Glomerular visceral epithelial cell (primary cell): ENCODE measurements around the gene BAZ1A.
"Not testable (repeated sequence)": the region's sequence is repeated elsewhere in the genome, so short reads cannot be mapped to it uniquely, and the experiment has no call there.

Source experiments
- DNase-seq: peaks from one replicate; pipeline ENCODE4 v3.0.0-alpha.2; 2016; ENCODE audit errors: extremely low spot score

Gene BAZ1A

DNA sequence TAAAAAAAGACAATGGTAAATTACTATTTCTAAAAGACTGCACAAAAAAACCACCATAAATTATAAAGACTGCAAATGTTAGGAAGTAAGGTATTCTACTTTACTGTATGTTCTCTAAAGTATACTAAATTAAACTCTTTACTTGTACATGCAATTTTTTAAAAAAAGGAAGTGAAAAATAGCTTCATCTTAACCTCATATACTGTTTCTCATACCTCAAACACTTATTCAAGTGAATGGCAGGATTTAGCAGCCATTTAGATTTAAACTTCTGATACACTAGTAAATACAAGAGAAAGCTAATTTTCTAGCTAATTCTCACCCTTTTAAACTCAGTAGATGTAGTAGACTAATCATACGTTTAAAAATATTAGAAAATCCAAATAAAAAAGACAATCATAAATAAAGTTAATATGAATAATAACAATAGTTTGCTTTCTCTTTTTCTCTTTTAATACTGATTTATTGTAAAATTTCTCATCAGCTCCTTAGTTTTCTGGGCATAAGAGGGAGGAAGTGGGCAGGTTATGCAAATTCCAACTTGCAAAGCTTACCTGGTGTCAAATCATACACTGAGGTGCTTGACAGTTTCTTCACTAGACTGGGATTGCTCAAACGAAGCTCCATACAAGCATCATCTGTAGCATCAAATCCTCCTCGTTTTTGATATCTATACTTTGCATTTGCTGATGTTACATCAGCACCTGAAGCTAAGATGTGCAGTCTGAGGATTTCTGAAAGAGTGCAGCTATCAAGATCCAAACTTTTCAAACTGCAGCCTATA lies 89.7 kb downstream of the BAZ1A start:
- DNase-seq, result no peak

DNA sequence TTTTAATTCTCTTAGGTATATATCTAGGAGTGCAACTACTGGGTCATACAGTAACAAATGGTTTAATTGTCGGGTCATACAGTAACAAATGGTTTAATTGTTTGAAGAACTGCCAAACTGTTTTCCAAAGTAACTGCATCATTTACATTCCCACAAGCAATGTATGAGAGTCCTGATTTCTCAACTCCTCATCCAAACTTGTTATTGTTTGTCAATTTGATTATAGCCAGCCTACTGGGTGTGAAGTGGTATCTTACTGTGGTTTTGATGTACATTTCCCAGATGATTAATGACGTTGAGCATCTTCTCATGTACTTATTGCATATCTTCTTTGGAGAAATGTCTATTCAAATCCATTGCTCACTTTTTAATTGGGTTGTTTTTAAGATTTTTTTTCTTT lies 93.1 kb downstream of the BAZ1A start:
- no peak for DNase-seq

DNA sequence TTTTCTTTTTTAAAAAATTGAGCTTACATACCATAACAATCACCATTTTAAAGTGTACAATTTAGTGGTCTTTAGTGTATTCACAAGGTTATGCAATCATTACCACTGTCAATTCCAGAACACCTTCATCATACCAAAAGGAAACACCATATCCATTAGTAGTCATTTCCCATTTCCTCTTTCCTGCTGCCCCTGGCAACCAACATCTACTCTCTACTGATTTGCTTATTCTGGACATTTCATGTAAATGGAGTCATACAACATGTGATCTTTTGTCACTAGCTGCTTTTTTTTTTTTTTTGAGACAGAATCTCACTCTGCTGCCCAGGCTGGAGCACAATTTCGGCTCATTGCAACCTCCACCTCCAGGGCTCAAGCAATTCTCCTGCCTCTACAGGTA lies 93.9 kb downstream of the BAZ1A start:
- peak; percentile 32 for DNase-seq

DNA sequence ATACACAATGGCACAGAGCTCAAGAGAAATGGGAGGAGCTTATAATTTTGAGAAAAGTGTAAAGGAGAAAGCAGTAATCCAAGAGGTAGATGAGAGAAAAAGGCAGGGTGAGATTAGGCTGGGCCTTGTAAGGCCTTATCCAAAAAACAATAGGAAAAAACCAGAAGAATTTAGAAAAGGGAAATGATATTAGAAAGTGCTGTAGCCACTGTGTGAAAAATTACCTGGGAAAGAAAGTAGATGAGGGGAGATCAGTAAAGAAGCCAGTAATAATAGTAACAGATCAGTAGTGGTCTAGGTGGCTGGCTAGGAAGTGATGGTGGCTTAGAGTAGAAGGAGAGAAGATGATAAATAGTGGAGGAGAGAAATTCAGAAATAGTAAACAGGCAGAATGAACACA lies 94.5 kb downstream of the BAZ1A start:
- no peak for DNase-seq

DNA sequence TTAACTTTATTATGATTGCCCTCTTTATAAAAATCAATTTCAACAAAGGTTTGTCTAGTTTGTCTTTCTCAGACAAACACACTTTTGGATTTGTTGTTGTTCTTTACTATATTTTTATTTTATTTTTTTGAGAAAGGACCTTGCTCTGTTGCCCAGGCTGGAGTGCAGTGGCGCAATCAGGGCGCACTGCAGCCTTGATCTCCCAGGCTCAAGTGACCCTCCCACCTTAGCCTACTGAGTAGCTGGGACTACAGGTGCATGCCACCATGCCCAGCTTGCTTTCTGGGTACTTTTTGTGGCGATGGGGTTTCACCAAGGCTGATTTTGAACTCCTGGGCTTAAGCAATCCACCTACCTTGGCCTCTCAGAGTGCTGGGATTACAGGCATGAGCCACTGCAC lies 96.4 kb downstream of the BAZ1A start:
- no peak for DNase-seq

DNA sequence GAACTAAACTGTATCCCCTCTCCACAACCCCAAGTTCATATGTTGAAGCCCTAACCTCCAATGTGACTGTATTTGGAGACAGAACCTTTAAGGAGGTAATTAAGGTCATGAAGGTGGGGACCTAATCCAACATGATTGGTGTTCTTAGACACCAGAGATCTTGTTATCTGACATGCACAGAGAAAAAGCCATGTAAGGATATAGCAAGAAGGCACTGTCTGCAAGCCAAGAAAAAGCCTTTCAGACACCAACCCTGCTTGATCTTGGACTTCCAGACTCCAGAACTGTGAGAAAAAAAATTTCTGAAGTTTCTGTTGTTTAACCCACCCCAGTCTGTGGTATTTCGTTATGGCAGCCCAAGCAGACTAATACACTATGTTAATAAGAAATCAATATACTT lies 98.5 kb downstream of the BAZ1A start:
- no peak for DNase-seq

DNA sequence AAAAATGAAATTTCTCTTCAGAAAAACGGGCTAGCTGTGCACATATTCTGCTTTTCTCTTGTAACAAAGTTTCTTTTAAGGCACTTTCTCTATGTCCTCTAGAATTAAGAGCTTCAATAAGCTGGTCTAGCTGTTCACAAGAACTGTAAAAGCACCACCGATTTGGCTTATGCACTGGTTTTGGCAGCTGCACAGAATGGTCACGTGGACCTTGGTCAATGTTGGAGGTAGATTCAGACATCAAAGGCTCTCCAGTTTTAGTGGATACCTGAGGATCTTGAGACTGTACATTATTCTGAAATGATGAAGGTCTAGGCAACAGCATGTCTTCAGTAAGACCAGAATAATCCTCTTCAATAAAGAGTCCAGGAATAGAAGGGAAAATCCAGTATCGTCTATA lies 99.2 kb downstream of the BAZ1A start:
- DNase-seq, result no peak

DNA sequence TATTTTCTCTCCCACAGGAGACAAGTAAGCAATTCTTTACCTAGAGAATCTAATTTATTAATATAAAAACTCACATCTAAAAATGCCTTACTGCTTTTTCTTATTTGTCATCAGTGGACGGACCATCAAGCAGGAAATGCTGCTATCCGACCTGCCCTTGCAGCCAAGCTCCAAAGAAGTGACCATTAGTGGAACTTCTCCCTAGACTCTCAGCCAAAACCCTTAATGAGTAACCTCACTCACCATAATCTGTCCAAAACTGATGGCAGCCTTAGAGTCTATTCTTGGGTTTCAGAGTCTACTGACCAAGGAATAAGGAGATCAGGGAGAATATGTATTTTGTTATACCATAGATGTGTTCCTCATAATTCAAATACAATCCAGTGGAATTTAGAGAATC lies 99.8 kb downstream of the BAZ1A start:
- DNase-seq, result no peak

DNA sequence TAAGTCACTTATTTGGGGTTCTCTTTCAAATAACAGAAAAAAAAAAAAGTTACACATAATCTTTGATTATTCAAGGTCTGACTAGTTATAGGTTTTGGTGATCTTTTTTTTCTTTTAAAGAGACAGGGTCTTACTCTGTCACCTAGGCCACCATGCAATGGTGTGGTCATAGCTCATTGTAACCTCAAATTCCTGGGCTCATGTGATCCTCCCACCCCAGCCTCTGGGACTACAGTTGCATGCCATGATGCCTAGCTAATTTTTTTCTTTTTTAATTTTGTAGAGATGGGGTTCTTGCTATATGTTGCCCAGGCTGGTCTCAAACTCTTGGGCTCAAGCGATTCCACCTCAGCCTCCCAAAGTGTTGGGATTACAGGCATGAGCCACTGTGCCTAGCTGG lies 104.3 kb downstream of the BAZ1A start:
- DNase-seq, result peak; percentile 8

DNA sequence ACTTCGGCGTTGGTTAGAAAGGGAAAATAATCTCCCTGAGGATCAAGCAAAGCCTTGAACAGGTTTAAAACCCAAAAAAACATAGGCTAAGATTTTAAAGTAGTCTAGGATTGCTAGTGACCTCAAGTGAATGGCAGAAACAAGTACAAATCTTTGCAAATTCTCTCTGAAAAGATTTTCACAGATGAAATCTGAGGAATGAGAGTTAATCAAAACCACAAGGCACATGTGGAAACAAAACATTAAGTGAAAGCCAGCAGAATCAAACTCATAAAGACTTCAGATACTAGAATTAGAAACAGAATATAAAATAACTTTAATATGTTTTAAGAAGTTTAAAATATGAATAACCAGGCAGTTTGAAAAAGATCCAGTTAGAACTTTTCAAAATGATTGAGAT lies 108.6 kb downstream of the BAZ1A start:
- DNase-seq, result no peak

DNA sequence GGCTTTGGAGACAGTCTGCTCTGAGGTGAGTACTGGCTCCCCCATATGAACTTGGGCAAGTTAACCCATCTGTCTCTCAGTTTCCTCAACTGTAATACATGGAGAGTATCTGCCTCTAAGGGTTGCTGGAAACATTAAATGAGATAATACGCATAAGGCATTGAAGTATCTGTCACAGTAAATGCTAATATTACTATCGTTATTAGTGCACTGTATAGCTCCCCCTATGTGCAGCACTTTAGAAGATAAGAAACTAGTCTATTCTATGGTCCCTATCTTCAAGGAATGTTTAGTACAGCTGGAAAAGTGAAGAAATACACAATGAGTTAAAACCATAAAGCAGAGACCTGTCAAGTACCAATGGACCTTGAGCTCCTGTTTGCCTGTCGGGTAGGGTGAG lies 109.1 kb downstream of the BAZ1A start:
- DNase-seq, result no peak

DNA sequence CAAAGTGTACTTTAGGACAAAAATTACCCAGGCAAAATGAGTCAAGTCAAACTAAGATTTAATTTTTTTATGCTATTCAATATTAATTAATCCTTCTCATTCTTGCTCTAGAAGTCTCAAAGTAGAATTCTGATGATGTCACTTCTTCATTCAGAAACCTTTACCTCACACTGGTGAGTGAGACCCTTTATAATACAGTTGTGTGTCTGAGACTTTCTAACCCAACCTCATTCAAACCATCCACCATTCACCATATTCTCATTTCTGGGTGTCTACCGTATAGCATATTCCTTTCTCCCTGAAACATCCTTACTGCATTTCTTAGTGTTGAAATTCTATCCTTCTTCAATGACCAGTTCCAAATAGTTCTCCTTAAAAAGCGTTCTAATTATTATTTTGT lies 119.9 kb downstream of the BAZ1A start:
- DNase-seq, result no peak

DNA sequence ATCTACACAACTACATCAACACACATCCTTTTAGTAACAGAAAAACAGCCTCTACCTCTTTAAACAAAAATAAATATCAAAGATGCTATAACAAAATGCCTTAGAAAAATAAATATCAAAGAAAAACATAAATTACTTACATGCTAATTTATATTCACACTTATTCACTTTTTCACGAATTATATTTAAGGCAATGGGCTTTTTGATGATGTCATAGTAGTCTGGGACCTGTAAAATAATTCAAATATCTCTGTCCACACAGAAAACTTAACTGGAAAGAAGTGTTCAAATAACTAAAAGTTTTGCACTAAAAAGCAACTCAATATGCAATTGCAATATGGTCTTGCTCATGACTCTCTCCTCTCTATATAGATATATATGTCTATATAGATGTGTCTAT lies 120.5 kb downstream of the BAZ1A start:
- no peak for DNase-seq

DNA sequence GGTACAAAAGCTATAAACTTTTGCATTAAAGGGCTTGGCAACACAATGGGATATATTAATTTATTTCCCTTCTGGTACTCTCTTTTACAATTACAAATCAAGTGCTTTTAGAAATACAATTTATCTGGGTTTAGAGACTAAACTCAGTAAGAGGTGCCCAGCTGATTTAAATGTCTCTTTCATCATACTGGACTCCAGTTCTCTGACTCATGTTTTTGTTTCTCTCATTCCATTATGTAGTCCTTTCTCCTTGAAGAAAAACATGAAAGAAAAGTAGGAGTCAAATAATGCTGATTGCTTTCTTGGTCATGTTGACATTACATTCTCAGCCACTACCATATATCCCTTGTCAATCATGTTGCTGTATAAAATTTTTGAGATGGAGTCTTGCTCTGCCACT lies 124.5 kb downstream of the BAZ1A start:
- DNase-seq, result no peak

DNA sequence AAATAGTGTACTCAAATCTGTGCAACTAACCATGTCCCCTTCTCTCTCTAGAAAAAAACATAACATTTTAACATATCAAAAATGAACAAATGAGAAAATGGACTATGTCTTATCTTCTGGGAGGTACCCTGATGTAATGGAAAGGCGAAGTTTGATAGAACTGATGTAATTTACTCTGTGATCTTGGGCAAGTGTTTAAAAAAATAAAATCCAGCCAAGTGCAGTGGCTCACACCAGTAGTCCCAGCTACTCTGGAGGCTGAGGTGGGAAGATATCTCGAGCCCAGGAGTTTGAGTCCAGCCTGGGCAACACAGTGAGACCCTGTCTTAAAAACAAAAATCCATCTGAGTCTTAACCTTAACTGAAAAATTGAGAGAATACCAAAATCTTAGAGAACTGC lies 124.9 kb downstream of the BAZ1A start:
- no peak for DNase-seq

DNA sequence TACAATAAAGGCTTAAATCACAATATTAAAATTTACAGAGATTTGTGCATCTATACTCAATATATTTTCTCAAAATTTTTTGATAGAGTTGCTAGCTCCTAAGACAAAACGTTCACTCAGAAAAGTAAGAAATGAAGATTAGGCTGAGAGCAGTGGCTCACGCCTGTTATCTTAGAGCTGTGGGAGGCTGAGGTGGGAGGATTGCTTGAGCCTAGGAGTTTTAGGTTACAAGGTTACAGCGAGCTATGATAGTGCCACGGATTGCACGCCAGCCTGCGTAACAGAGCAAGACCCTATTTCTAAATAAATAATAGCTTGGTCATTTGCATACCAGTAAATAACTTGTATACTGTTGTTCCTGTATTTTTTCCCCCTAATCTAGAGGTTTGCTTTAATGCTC lies 125.8 kb downstream of the BAZ1A start:
- no peak for DNase-seq

DNA sequence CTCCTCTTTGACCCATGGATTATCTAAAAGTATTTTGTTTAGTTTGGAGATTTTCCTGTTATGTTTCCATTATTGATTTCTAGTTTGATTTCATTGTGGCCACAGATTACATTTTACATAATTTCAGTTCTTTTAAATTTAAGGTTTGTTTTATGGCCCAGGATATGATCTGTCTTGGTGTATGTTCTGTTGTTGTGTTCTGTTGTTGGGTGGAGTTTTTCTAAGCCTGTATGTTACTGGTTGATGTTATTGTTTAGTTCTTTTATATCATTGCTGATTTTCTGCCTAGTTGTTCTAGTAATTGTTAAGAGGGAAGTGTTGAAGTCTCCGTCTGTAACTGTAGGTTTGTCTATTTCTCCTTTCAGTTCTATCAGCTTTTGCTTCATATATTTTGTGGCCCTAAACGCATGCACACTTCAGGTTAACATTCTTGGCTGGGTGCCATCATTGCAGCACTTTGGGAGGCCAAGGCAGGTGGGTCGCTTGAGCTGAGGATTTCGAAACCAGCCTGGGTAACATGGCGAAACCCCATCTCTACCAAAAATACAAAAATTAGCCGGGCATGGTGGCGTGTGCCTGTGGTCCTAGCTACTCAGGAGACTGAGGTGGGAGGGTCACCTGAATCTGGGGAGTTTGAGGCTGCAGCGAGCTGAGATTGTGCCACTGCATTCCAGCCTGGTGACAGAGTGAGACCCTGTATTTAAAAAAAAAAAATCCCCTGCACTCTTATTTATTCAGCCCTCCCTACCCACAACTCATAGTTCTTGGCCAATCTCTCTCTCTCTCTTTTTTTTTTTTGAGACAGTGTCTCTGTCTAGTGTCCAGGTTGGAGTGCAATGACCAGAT lies 132.7 kb downstream of the BAZ1A start:
- DNase-seq, result no peak

DNA sequence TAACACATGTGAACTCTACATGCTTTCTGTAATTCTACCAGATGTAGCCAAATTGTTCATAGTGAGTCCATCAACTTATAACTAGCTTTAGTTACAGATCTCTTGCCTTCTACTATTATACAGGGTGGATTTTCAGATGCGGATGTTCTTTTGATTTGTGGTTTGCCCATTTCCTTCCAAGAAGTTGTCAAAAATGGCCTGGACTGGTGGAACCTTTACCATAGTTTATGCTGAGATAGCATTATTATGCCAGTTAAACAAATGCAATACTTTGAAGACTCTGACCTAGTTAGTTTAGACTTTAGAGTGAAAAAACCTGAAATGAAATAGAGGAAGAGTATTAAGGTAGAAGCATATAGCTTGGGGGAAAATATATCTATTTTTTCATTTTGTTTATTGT lies 133.3 kb downstream of the BAZ1A start:
- DNase-seq, result no peak

DNA sequence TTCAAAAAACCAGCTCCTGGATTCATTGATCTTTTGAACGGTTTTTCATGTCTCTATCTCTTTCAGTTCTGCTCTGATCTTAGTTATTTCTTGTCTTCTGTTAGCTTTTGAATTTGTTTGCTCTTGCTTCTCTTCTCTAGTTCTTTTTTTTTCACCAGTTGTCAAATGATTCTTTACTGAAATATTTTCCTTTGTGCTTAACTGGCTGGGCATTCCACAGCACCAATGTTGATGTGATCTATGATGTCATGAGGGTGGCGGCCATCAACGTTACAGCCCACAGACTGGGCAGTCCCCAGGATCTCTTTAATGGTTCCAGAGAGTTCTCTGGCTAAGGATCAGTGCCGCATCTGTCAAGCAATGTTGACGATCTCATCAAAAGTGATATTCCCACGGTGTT lies 135.0 kb downstream of the BAZ1A start:
- DNase-seq, result not testable (repeated sequence)

DNA sequence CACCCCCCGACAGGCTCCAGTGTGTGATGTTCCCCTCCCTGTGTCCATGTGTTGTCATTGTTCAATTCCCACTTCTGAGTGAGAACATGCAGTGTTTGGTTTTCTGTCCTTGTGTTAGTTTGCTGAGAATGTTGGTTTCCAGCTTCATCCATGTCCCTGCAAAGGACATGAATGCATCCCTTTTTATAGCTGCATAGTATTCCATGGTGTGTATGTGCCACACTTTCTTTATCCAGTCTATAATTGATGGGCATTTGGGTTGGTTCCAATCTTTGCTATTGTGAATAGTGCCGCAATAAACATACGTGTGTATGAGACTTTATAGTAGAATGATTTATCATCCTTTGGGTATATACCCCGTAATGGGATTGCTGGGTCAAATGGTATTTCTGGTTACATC lies 138.1 kb downstream of the BAZ1A start:
- not testable (repeated sequence) for DNase-seq

DNA sequence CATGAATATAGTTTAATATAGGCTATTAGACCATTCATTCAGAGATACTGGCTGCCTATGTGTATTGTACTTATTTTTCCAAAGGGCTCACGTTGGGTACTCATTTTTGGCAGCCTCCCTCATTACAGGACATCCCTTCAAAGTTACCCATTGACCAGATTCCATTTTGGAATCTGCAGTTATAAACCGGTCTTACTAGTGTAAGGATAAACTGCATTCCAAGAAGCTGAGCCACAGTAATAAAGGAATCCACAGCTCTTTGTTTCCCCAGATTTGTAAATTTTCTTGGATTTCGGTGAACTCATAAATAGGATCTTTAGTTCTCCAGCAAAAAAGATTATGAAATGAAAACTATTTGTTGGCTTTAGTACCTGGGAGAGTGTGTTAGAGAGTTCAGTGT lies 141.9 kb downstream of the BAZ1A start:
- DNase-seq, result peak; percentile 44

DNA sequence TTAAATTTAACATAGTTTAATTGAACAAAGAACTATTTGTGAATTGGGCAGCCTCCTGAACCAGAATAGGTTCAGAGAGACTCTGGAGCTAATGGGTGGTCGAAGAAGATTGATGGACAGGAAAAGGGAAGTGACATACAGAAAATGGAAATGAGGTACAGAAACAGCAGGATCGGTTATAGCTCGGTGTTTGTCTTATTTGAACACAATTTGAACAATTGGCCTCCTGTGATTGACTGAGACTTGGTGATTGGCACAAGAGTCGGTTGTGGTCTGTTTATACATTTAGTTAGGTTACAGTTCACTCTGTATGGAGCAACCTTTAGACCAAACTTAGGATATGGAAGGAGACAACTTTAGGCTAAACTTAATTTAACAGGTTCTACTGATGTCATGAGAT lies 142.4 kb downstream of the BAZ1A start:
- no peak for DNase-seq

DNA sequence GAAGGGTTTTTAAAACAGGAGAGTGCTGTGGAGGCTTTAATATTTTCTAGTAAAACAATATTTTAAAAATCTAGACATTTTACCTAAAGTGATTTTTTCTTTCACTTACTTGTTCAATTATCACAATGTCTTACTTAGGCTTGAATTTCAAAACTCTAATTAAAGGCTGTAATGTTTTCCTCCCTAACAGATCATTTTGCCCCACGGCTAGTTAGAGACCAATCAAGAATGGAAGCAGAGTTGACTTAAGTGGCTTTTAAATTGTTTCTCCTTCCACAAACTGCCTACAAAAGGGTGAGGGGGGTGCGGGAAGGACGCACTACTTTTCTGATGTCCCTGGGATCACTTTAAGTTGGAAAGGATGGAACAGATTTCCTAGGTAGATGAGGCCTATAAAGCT lies 151.3 kb downstream of the BAZ1A start:
- no peak for DNase-seq
